ENCODE results near the gene EML4.
"Not testable (repeated sequence)": the region's sequence is repeated elsewhere in the genome, so short reads cannot be mapped to it uniquely, and the experiment has no call there.

Gene EML4

DNA sequence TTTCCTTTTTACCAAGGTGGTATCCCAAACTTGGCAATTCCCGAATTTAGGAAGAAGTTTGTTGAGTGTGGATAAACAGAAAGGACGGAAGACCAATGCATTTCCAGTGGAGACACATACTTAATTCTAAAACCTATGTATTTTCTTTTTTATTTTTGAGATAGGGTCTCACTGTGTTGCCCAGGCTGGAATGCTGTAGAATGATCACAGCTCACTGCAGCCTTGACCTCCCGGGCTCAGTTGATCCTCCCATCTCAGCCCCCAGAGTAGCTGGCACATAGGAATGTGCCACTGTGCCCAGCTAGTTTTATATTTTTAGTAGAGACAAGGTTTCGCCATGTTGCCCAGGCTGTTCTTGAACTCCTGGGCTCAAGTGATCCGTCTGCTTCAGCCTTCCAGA is 101.6 kb downstream of the EML4 start:
- DNase-seq = no peak

DNA sequence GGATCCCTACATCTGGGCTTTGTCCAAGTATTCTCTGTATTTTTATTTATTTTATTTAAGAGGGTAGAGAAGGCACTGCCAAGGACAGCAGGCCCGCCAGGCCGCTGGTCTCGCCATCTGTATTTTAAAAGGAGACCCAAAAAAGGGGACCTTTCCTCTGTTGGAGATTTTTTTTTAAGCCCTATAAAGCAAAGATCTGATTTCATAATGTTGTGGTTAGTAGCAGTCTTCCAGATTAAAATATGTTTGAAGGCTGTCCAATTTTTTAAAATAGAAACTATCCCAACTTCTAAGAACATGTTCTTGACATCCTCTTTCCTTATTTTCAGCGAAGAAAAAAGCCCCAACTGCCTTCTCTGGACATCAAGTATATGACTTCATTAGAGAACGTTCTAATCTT is 102.1 kb downstream of the EML4 start:
- not testable (repeated sequence) for DNase-seq

DNA sequence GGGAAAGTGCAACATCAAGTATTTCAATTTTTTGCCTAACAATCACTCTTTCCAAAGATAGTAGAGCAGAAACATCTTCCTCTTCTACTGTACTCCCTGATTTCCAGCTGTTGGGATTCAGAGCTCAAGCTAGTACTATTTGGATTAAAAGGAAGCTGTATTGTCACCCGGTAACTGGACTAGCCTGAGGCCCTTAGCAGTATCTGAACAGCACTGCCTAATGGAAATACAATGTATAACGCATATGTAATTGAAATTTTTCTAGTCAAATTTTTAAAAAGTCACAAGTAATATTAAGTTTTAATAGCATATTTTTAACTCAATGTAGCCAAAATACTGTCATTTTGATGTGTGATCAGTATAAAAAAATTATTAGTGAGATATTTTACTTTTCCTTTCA is 105.7 kb downstream of the EML4 start:
- DNase-seq = no peak

DNA sequence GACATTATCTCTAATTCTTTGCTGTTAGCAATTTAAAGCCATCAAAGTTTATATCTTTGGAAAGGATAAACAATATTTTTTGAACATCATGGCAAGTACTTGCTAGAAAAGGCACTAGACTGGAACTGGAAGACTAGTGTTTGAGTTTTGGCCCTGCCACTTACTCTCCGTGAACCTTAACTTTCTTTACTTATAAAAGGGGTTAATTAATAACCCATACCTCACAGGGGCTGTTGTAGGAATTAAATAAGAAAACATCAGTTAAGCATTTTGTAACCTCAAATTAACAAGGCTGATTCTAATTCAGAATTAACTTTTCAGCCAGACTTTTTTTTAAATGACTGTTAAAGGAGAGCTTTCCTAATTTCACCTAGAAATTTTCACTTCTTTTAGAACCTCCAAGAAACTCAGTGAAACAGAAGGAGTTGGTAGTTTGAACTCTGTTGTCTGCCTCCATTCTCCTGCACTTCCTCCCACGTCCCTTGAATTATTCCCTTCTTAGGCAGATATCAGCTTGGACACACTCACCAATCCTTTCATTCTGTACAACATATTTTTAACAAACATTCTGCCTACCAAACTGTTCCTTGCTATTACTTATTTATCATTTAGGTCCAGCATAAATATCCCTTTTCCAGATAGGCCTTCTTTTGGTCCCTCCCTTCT is 112.4 kb downstream of the EML4 start:
- DNase-seq = no peak

DNA sequence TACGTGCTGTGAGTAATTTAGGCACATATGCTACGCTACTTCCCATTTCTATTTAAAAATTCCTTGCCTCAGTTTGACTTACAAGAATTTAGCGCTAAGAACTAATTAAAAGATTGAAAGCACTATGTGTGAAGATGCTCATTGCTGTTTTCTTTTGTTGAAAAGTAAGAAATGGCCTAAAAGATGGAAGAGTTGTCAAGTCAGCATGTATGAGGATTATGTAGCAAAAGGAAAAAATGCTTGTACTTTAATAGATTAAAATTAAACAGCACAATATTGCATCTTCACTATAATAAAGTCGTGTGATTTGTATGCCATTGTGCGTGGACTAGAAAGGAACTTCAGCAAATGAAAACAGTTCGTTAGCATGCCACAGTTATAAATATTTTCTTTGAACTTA is 114.9 kb downstream of the EML4 start:
- no peak for DNase-seq

DNA sequence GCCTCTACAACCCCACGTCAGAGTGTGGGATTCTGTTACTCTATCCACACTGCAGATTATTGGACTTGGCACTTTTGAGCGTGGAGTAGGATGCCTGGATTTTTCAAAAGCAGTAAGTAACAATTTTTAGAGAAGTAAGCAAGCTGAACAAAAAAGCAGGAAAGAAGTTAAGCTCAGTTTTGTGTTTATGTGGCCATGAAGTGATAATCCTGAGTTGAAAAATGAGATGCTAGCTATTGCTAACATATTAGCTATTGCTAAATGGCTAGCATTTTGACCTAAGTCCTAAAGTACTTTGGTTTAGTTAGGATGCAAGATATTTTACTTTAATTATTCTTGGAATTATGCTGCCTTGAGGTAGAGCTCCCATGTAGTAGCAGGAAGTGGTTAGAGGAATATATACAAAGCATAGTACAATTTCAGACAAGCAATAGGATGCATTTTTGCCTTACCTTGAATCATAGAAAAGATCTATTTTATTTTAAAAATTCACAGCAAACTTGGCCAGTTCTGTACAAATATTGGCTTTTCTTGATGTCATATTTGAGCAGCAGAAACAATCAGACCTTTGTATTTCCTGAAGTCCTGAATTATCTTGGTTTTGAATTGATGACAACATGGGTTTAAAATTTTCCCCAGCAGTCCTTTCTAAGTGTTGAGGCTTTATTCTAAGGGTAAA is 117.3 kb downstream of the EML4 start:
- DNase-seq = no peak

DNA sequence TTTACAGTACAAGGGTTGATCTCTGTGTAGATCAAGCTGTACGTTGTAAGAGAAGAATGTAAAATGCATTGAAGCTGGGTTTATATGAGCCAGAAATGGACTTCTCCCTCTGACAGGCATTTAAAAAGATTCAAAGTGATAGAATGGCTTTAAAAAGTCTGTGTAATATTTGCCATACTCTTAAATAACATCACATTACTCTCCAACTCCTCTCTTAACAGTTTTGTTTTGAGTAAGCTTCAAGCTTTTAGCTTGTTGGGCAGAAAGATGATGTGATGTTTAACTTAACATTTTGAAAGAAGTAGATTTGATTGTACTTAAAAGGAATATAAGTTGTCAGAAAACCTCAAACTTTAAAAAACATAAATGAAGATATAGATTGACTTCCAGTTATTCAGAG is 119.7 kb downstream of the EML4 start:
- no peak for DNase-seq

DNA sequence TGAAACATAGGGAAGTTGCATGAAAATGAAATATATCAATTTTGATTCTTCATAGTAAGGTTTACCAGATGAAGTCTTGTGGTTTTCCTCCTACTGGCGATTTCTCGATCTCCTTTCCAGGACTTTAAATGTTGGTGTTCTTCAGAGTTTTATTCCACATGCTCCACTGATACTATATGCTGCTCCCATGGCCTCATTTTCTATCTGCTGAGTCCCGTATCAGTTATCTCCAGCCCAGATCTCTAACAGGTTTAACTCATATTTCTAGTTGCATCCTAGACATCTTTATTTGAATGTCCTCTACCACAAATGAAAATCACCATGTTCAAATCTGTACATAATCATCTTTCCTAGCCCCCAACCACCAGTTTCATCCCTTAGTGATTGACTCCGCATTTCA is 120.1 kb downstream of the EML4 start:
- no peak for DNase-seq

DNA sequence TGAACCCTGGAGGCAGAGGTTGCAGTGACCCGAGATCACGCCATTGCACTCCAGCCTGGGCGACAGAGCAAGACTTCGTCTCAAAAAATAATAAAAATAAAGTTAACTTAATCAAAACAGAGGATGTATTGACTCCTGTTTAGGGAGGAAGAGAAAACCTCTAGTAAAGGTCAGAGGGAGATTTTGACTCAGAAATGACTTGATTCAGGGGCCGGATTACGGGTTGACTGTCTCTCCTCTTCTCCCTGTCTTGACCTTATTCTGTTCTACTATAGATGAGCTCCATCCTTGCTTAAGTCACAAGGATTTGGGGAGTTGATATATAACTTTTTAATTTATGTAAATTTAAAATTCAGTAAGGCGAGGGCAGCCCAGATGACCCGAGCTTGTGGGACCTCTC is 120.9 kb downstream of the EML4 start:
- DNase-seq = no peak

DNA sequence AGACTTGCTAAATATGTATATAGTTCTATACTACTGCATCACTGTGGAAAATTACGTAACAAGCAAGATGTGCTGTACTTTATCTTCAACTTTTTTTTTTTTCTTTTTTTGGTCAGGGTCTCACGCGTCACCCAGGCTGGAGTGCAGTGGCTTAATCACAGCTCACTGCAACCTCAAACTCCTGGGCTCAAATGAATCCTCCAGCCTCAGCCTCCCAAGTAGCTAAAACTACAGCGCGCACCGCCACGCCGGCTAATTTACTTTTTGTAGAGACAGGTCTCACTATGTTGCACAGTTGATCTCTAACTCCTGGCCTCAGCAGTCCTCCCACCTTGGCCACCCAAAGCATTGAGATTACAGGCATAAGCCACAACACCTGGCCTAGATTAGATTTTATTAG is 123.9 kb downstream of the EML4 start:
- DNase-seq = no peak

DNA sequence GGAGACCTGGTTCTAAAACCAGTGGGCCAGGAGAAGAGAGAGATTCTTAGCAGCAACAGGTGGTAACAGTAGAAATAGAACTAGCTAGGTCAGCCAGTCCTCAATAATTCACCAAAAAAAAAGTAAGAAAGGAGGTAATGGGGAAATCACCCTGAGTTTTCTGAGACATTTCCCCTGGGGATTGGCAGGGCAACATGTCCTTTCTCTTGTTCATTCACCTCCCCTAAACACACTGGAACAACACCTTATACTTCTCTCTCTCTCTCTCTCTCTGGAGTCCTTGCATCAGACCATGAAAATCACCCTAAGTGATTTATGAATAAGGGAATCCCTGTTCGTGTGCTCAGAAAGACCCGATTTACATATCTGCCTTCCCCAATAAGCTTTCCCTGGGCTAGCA is 127.1 kb downstream of the EML4 start:
- DNase-seq = no peak

DNA sequence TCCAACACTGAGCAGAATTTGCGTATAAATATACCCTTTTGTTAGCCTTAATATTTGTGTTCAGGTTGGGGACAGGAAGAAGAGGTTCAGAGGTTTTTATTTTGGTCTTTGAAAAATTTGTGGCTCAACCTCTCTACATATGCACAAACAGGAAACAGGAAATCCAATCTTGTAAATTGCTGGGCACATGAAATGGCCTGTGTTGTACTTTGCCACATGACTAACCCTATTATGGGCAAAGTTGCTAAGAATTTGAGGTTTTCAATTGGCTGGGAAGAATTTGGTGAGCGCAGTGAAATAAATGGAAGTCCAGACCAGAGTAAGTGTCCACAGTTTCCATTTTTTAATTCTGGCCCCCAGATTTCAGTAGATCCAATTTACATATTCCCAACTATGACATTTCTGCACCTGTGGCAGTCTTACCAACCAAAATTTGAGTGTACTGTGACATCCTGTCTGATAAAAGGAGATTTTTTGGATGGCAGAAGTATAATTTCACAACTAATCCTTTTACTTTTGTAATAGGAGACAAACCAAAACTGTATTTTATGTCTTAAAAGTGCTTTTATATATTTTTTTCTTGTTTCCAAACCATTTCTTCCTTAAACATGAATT is 128.3 kb downstream of the EML4 start:
- no peak for DNase-seq

DNA sequence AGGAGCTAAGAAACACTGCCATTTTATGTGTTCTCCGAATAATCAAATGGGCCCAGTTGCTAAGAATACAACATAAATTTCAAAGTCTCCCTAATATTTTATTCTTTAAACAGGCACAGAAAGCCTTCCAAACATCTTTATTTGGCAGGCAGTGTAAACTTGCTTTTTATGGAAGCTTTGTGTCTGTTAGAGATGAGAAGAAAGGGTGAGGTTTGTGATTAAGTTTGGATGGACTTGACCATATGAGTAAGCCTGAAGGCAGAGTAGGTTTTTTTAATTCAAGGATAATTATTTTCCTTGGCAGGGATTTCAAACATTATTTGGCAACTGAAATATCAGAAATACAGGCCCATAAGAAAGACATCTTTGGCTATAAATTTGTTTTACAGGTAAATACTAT is 129.0 kb downstream of the EML4 start:
- DNase-seq = no peak

DNA sequence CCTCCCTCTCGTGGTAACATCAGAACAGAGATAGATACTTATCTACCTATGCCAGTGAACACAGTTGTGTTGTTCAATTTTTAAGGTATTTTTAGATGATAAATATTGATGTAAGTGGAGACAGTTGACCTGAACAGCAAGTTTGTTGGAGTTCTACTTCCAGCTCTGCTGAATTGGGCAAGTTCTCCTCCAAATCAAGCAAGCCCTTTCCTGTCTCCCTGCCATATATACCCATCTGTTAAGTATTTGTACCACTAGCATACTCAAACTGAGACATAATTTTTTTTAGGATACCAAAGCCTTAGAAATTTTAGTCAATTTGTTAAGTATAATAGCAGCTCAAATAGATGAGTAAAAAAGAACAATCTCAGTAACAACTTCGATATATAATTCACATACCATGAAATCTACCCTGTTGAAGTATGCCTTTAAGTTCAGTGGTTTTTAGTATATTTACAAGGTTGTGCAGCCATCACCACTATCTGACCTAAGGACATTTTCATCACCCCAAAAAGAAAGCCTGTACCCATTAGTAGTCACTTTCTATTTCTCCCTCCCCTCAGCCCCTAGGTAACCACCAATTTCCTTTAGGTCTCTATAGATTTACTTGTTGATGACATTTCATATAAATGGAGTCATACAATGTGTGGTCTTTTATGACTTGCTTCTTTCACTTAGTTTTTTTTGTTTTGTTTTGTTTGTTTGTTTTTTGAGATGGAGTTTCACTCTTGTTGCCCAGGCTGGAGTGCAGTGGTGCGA is 130.0 kb downstream of the EML4 start:
- DNase-seq = no peak

DNA sequence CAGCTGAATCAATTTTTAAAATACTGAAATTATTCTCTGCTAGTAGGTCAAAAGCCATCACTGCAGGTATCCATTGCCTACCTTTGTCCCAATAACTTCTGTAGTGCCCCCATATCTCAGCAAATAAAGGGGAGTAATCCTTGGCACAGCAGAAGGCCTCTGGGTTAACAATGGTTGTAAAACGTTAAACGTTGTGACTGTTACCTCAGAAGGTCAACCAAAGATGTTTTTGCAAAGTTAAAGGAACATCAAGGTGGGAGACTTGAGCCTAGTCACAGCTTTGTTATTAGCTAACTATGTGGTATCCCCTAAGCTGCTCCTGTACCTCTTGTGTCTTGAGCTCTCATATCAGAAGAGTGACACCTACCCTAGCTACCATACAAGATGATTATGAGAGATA is 131.4 kb downstream of the EML4 start:
- no peak for DNase-seq

DNA sequence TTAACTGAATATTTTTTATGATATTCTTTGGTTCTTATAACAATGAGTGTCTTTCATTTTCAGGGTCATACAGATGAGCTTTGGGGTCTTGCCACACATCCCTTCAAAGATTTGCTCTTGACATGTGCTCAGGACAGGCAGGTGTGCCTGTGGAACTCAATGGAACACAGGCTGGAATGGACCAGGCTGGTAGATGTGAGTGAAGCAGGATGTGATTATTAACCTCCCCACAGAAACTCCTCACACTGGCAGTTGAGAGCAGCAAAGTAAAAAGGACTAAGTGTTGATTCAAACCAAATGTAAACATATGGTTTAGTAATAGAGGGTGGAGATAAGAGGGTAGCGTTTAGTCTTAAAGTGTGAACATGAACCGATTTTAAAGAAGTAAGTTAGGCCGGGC is 134.1 kb downstream of the EML4 start:
- DNase-seq = no peak

DNA sequence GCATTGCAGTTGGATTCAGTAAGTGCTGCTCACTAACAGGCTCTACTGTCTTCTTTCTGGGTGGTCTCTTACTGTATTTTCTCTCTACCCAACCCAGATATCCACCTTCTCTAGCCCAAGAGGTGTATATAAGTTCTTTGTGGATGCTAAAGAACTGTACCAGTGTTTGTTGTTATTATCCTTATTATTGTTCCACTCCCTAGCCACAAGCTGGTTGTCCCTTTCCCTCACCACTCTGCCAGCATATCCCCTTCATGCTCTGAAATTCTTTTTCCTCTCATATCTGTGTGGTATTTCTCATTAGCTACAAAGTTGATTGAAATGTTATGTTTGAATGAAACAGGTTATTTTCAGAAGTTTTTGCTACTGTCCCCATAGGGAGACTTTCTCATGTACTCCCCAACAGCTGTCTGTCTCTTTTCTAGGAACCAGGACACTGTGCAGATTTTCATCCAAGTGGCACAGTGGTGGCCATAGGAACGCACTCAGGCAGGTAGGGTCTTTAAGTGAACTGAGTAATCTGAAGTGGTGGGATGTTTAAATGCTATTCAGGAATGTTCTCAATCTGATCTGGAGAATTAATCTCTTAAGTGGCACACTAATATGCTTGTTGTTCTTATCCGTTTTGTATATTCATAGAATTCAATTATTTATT is 135.0 kb downstream of the EML4 start:
- DNase-seq = no peak

DNA sequence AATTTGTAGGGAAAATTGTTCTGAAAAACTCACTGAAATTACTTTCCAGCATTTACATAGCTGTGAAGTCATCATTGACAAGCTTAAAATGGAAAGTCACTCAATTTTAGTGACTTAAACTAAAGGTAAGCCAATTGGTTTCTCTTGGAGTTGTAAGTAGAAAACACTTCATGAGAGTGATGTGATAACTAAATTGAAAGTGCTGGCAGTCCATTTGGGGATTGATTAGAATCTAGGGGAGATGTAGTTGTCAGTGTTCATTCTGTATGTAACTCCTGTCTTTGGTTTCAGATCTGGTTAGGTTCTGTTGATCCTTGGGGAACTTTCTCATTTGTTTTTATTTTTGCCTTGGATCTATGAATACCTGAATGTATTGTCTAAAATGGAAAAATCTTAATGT is 138.0 kb downstream of the EML4 start:
- DNase-seq = no peak

DNA sequence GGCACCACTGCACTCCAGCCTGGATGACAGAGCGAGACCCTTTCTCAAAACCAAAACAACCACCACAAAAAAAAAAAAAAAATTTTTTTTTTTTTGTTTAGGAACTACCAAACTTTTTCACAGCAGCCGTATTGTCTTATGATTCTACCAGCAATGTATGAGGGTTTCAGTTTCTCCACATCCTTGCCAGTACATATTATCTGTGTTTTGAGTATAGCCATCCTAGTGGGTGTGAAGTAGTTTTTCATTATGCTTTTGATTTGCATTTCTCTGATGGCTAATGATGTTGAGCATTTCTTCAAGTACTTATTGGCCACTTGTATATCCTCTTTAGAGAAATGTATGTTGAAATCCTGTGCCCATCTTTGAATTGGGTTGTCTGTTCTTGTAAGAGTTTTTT is 140.2 kb downstream of the EML4 start:
- no peak for DNase-seq

DNA sequence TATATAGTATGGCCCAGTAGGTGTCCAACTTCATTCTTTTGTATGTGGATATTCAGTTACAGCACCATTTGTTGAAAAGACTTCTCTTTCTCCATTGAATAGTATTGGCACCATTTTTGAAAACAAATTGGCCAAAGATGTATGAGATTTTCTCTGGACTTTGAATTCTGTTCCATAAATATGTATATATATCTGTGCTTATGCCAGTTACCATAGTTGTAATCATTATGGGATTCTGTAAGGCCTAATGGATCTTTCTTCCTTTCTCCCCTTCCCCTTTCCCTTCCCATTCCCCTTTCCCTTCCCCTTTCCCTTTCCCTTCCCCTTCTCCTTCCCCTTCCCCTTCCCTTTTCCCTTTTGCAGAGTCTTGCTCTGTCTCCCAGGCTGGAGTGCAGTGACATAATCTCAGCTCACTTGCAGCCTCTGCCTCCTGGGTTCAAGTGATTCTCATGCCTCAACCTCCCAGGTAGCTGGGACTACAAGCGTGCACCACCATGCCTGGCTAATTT is 140.9 kb downstream of the EML4 start:
- DNase-seq = no peak

DNA sequence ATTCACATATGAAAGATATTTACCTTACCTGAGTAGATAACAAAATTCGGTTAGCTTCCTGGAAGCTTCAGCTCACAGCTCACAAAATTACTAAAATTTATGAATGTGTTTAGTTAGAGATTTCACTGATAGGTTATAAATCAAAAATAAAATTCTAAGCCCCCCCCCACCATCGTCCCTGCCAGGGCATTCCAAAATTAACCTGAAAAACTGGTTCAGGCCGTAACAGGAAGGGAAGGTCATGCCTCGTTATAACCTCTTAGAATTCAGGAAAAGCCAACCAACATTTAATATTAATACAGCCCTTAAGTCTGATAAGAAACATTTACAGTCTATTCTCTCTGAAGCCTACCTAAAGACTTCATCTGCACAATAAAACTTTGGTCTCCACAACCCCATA is 143.0 kb downstream of the EML4 start:
- DNase-seq = no peak

DNA sequence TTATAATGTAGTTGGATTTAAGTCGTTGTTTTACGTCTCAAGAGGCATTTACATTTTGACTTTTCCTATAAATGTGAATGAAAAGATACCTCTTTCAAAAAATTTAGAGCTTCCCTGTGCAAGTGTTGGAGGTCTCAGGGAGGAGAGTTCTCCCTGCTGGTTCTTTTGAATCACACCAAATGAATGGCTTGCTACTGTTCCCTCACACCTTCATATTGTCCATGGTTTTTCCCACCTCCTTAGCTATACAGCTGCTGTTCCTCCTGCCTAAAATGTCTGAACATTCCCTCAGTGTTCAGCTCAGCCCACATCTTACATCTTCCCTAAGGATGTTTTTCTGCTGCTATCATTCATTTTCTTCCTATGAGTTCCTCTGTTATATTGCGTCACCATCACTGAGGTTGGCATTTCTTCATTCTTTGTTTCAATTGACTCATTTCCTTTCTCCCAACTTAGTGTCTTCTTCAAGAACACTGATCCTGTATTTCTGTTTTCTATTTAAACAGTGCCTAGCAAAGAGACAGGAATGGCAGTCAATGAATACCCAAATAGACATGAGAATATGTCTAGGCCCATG is 145.8 kb downstream of the EML4 start:
- DNase-seq = no peak
